TTC549 (cell line): Measurements from ENCODE around the gene KCNAB2.
"Not testable (repeated sequence)": the region's sequence is repeated elsewhere in the genome, so short reads cannot be mapped to it uniquely, and the experiment has no call there.

Experiments
- FAIRE-seq: peaks from 2 replicates; lab custom pipeline; 2012; peaks lifted over from hg19 to GRCh38; lab: Jason Lieb, UNC

KCNAB2 gene

DNA sequence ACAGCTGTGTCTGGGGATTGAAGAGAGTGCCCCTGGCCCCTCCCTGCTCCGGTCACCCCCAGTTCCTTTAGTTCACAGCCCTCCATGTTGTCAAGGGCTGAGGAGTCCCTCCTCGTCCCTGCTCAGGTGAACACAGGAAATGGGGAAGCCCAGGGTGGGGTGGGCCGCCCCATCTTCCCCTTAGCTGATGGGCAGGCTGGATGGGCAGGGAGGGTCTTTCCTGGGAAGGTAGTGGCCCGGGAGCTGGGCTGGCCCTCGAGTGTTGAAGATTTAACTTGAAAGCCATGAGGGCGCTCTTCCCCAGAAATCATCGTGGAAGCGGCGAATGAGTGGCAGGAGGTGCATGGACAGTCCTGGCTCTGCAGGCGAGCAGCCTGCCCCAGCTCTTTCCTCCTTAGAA is 35.1 kb upstream of the KCNAB2 start:
- no peak for FAIRE-seq

DNA sequence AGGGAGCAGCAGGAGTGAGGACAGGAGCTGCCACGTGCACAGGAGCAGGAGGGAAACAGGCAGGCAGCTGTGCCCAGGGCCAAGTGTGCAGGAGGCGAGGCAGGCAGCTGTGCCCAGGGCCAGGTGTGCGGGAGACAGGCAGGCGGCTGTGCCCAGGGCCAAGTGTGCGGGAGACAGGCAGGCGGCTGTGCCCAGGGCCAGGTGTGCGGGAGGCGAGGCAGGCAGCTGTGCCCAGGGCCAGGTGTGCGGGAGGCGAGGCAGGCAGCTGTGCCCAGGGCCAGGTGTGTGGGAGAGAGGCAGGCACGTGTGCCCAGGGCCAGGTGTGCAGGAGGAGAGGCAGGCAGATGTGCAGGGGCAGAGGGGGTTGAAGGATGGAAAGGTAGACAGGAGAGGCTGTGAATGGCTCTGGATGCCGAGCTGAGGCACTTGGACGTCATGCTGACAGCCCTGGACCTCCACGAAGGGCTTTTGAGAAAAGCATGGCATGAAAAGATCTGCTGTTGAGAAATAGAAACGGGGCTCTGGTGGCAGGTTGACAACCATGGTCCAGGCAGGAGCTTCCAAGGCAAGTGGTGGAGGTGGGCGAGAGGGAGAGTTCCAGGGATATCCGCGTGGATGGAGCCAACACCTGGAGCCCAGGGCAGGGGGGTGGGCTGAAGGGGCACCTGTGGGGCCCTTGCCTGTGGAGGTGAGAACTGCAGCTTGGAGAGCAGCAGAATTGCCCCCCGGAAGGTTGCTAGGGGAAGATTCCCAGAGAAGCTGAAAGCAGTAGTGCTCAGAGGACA is 34.3 kb upstream of the KCNAB2 start:
- FAIRE-seq = no peak

- FAIRE-seq = no peak
Observed at GRCh38 chr1:6011946-6012258, 33.8 kb upstream of the KCNAB2 start.

- FAIRE-seq = no peak
Observed at GRCh38 chr1:6012529-6013318, 33.0 kb upstream of the KCNAB2 start.

GRCh38 chr1:6013491-6013890 is 32.2 kb upstream of the KCNAB2 start:
- FAIRE-seq = no peak

- FAIRE-seq = no peak
Observed at GRCh38 chr1:6014130-6014999, 31.3 kb upstream of the KCNAB2 start.

DNA sequence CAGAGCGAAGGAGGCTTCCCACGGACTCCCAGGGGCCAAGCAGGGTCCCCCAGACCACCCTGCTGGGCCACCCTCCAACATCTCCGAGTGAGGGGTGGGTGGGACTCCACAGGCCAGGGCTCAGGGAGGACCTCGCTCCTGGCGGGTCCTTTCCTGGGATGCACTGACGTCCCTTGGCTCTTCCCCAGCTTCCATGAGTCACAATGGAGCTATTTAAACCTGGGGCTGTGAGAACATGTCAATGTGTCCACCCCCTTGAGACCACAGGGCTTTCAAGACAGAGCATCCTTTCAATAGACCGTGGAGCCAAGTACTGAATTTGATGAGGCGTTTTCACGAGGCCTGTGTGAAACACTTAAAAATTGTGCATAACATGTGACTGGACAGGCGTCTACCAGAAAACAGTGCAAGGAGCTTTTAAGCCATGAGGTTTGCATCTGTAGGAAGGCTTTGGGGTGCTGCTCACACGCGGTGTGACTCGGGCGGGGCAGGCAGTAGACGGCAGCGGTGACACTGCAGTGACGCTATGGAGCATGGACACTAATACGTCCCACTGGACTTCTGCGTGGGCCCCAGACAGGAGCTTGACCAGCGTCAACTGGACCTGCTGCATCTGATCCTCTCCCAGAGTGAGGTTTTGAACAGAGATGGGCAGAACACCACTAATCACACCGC is 29.4 kb upstream of the KCNAB2 start:
- no peak for FAIRE-seq

DNA sequence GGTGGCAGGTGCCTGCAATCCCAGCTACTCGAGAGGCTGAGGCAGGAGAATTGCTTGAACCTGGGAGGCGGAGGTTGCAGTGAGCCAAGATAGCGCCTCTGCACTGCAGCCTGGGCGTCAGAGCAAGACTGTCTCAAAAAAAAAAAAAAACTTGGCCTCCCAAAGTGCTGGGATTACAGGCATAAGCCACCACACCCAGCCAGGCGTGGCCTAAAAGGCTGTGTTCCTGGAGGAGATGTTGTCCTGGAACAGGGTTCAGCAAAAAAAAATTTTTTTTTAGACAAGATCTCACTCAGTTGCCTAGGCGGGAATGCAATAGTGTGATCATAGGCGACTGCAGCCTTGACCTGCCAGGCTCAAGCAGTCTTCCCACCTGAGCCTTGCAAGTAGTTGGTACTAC is 28.0 kb upstream of the KCNAB2 start:
- FAIRE-seq = not testable (repeated sequence)

DNA sequence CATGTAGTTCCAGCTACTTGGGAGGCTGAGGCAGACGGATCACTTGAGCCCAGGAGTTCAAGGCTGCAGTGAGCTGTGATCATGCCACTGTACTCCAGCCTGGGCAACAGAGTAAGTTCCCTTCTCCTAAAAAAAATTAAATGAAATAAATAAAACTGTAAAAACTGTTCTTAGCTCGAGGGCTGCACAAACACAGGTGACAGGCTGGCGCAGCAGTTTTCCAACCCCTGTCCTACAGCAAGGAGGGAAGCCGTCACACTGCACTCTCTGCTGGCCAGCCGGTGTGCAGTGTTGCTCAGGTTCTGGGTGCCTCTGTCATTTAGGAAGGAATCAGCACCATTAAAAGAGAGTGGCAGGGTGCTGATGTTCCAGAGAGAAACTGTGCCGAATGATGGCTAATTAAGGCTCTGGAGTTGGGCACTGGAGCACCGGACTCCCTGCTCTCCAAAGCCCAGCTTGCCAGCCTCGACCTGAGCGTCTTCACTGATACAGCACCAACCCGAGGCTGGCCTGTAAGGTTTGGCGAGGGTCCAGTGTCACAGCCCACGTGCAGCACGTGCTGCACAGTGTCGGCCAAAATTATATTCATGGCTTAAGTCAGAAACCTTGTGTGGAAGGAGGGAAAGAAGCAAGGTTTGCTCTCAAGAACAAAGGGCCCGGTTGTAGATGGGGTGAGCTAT is 26.4 kb upstream of the KCNAB2 start:
- FAIRE-seq = no peak

GRCh38 chr1:6022193-6022592 is 23.5 kb upstream of the KCNAB2 start:
- no peak for FAIRE-seq

DNA sequence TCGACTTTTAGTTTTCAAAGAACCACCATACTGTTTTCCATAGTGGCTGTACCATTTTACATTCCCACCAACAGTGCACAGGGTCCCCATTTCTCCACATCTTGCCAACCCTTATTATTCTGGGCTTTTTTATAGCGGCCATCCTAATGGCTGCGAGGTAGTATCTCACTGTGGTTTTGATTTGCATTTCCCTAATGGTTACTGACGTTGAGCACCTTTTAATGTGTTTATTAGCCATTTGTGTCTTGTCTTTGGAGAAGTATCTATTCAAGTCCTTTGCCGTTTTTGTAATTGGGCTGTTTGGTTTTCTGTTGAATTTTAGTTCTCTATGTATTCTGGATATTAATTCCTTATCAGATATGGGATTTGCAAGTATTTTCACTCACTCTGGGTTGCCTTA is 22.3 kb upstream of the KCNAB2 start:
- no peak for FAIRE-seq

- FAIRE-seq = no peak
Observed at GRCh38 chr1:6024376-6024775, 21.3 kb upstream of the KCNAB2 start.

DNA sequence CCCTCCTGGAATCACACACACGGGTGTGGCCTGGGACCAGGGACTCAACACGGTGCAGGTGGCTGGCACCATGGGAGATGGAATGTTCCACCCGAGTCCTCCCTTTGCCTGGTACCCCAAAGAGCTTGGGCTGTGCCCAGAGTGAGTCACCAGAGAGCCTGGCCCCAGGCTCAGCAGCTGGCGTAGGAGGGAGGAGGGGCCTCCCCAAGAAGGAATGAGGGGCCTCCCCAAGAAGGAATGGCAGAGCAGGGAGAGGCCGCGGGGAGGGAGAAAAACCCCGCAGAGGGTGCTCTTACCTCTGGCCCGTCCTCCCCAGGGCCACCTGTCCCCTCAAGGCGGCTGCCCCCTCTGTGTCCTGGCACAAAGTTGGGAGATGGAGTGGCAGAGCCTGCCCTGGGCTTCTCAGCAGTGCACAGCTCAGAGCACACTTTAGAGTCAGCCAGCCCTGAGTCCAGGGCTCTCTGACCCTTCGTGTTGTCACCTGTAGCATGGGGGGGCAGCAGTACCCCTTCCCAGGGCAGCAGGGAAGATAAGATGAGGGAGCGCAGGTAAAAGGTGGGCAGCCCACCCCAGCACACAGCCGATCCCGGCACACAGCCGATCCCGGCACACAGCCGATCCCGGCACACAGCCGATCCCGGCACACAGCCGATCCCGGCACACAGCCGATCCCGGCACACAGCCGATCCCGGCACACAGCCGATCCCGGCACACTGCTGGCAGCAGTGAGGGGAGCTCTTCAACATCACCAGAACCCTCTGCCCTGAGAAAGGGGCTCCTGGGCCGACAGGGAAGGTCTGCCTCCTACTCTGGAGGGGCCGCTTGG is 20.2 kb upstream of the KCNAB2 start:
- FAIRE-seq = no peak

DNA sequence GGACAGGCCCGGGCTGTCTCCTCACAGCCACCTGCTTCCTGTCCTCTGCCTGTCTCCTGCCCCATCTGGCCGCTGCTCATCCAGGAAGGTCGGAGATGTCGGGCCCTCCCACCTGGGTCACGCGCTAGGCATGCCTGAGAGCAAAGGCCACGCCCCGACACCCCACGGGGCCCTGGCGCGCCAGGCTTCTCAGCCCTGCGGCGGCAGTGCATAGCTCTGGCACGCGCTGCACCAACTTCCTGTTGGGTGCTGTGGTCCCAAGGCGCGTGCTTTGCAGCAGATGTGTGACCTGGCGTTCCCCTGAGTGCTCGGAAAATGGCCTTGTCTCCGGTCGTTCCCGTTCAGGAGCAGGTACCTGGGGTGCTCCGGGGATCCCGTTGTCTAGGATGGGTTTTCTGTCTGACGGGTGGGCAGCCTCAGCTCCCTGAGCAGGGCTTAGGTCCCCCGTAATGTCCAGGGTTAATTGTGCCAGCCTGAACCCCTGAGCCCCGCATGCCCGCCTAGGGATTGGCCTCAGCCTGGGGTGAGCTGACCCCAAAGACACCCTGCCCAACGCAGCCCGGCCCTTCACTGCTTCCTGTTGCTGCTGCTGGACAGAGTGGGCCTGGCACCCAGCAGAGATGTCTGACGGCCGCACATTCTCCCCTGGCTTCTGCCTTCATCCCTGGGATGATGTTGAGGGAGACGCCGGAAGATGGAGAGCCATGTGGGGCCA is 19.4 kb upstream of the KCNAB2 start:
- FAIRE-seq = no peak

- FAIRE-seq = no peak
Observed at GRCh38 chr1:6027591-6027990, 18.1 kb upstream of the KCNAB2 start.

- no peak for FAIRE-seq
Observed at GRCh38 chr1:6028042-6028850, 17.4 kb upstream of the KCNAB2 start.

DNA sequence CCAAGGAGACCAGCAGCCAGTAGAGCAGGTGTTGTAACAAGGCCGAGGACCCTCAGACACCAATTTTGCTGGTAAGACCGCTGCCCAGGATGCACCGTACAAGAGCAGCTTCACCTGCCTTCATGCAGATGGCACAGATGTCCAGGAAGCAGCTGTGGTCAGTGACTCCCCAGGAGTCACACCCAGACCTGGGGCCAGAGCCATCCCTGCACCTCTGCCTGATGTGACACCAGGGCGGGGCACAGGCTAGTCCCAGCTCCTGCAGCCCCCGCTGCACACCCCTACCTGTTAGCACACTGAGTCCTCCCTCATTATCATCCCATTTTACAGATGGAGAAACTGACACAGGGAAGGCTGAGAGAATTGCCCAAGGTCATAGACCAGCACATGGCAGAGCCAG is 16.3 kb upstream of the KCNAB2 start:
- FAIRE-seq = no peak

DNA sequence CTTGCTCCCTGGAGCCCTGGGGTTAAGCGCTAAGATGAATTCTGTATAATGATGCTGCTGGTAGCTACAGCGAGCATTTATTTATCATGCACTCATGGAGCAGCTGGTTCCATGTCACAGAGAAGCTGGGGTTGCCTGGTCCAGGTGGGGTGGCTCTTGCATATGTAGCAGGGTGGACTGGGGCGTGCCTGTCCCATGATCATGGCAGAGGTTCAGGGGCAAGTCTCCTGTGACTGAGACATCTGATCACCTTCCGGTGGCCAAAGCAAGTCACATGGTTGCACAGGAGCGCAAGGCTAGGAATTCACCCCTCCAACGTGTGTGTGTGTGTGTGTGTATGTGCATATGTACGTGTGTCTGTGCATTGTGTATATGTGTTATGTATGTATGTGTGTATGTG is 15.6 kb upstream of the KCNAB2 start:
- no peak for FAIRE-seq

DNA sequence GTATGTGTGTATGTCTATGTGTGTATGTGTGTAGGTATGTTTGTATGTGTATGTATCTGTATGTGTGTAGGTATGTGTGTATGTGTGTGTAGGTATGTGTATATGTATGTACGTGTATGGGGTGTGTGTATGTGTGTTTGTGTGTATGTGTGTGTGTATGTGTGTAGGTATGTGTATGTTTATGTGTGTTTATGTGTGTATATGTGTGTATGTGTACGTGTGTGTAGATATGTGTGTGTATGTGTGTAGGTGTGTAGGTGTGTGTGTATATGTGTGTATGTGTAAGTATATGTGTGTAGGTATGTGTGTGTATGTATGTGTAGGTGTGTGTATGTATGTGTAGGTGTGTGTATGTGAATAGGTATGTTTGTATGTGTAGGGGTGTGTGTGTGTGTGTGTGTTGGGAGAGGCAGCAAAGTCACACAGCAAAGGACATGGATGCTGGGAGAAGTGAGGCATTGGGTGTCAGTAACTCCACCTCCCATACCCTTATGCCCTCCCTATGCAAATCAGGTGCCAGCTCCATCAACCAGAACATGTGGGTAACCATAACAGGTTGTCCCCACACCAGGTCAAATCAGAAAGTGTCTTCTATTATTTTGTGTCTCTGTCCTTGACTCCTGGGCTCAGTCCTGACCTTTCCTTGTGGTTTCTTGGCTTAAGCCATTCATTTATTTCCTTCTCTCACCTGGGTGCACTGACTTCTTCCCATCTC is 15.0 kb upstream of the KCNAB2 start:
- no peak for FAIRE-seq
